ENCODE results near the gene SYT8.
"Not testable (repeated sequence)": the region's sequence is repeated elsewhere in the genome, so short reads cannot be mapped to it uniquely, and the experiment has no call there.

The SYT8 gene

DNA sequence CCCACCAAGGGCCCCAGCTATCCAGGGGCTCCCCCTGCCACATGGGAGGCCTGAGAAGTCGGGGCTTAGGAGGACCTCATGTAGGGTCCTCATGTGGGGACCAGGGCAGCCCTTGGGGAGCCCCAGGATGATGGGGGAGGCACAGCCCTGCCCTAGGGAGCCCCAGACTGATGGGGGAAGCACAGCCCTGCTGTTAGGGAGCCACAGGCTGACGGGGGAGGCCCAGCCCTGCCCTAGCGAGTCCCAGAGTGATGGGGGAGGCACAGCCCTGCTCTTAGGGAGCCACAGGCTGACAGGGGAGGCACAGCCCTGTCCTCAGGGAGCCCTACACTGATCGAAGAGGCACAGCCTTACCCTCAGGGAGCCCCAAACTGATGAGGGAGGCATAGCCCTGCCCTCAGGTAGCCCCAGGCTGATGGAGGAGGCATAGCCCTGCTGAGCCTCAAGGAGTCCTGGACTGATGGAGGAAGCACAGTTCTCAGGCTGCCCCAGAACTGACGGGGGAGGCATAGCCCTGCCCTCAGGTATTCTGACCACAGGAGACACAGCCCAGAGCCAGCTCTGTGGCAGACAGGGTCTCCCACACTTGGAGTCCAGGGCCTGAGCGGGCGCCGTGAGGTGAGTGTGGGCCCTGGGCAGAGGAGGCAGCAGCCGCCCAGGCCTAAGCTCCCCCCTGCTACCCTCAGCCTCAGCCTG is 46.1 kb downstream of the SYT8 start:
- H3K27ac ChIP-seq (ENCODE audit: insufficient read depth, low read depth, low read length, poor library complexity, severe bottlenecking): no peak overlapping the region
- H3K4me3 ChIP-seq (ENCODE audit: insufficient read depth, low read depth, low read length): no peak overlapping the region

DNA sequence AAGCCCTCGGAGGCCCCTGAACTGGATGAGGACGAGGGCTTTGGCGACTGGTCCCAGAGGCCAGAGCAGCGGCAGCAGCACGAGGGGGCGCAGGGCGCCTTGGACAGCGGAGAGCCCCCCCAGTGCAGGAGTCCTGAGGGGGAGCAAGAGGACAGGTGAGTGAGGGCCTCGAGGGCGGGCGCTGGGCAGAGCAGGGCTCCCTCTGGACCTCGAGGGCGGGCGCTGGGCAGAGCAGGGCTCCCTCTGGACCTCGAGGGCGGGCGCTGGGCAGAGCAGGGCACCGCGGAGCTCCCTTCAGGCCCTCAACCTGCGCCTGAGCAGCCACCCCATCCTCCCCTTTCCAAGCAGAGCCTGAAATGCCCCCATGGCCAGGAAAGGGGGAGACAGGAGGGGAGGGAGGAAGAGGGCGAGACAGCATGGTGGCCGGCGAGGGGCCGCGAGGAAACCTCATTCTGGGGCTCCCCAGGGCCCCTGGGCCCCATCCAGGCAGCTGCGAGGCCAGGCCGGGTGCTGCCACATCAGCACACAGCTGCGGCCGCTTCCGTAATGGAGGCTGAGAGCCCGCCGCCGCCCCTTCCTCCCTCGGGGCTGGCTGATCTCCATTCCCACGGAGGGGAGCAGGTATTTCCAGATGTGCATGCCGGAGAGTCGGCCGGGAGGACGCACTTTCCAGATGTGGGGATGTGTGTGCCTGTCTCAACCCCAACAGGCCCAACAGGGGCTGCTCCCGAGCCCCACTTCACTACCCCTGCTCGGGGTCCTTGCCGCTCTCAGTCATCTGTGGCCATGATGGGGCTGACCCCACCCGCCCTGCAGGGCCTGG is 46.9 kb downstream of the SYT8 start:
- Histone ChIP-seq H3K4me3 (ENCODE audit: insufficient read depth, low read depth, low read length) (no peak overlapping the region), H3K36me3 (ENCODE audit: control insufficient read depth, insufficient read depth, low read length) (no peaks in the 10 kb centered on the region), H3K27me3 (ENCODE audit: control insufficient read depth, insufficient read depth, low read length, poor library complexity, severe bottlenecking) (peaks cover 3% of the 10 kb centered on the region), H3K4me1 (ENCODE audit: control insufficient read depth, insufficient read depth, low read length) (no peaks in the 10 kb centered on the region), H3K9me3 (ENCODE audit: control insufficient read depth, low read length) (no peaks in the 10 kb centered on the region), H3K27ac (ENCODE audit: insufficient read depth, low read depth, low read length, poor library complexity, severe bottlenecking) (no peak overlapping the region)
- 91% methylated on average over 42 to 43 of the region's 43 CpGs for WGBS, 2 experiments

More for the DNA sequence above, 46.1 kb downstream of the SYT8 start:
- H3K36me3 ChIP-seq (ENCODE audit: control insufficient read depth, insufficient read depth, low read length): no peaks in the 10 kb centered on the region
- 84 to 86% methylated on average over 9 of the region's 9 CpGs for WGBS, 2 experiments
- H3K4me1 ChIP-seq (ENCODE audit: control insufficient read depth, insufficient read depth, low read length): no peaks in the 10 kb centered on the region
- H3K9me3 ChIP-seq (ENCODE audit: control insufficient read depth, low read length): no peaks in the 10 kb centered on the region
- peaks cover 1% of the 10 kb centered on the region for H3K27me3 ChIP-seq (ENCODE audit: control insufficient read depth, insufficient read depth, low read length, poor library complexity, severe bottlenecking)

- no peaks in the 10 kb centered on the region for H3K9me3 ChIP-seq (ENCODE audit: control insufficient read depth, low read length)
- H3K27ac ChIP-seq (ENCODE audit: insufficient read depth, low read depth, low read length, poor library complexity, severe bottlenecking): no peak overlapping the region
- no peaks in the 10 kb centered on the region for H3K36me3 ChIP-seq (ENCODE audit: control insufficient read depth, insufficient read depth, low read length)
- H3K4me3 ChIP-seq (ENCODE audit: insufficient read depth, low read depth, low read length): no peak overlapping the region
- 40% methylated on average over 23 of the region's 23 CpGs for WGBS, 2 experiments
- H3K27me3 ChIP-seq (ENCODE audit: control insufficient read depth, insufficient read depth, low read length, poor library complexity, severe bottlenecking): peaks cover 3% of the 10 kb centered on the region
- H3K4me1 ChIP-seq (ENCODE audit: control insufficient read depth, insufficient read depth, low read length): no peaks in the 10 kb centered on the region
Measured at GRCh38 chr11:1882265-1883238, 47.8 kb downstream of the SYT8 start.

- WGBS, 2 experiments: 93 to 94% methylated on average over 14 of the region's 14 CpGs
- H3K9me3 ChIP-seq (ENCODE audit: control insufficient read depth, low read length): no peaks in the 10 kb centered on the region
- no peak overlapping the region for H3K27ac ChIP-seq (ENCODE audit: insufficient read depth, low read depth, low read length, poor library complexity, severe bottlenecking)
- peaks cover 3% of the 10 kb centered on the region for H3K27me3 ChIP-seq (ENCODE audit: control insufficient read depth, insufficient read depth, low read length, poor library complexity, severe bottlenecking)
- no peaks in the 10 kb centered on the region for H3K36me3 ChIP-seq (ENCODE audit: control insufficient read depth, insufficient read depth, low read length)
- H3K4me3 ChIP-seq (ENCODE audit: insufficient read depth, low read depth, low read length): no peak overlapping the region
- no peaks in the 10 kb centered on the region for H3K4me1 ChIP-seq (ENCODE audit: control insufficient read depth, insufficient read depth, low read length)
Measured at GRCh38 chr11:1883346-1884302, 48.8 kb downstream of the SYT8 start.

- no peak overlapping the region for H3K27ac ChIP-seq (ENCODE audit: insufficient read depth, low read depth, low read length, poor library complexity, severe bottlenecking)
- no peaks in the 10 kb centered on the region for H3K9me3 ChIP-seq (ENCODE audit: control insufficient read depth, low read length)
- H3K4me3 ChIP-seq (ENCODE audit: insufficient read depth, low read depth, low read length): no peak overlapping the region
- WGBS, 2 experiments: 90 to 92% methylated on average over 5 of the region's 5 CpGs
- no peaks in the 10 kb centered on the region for H3K36me3 ChIP-seq (ENCODE audit: control insufficient read depth, insufficient read depth, low read length)
- no peaks in the 10 kb centered on the region for H3K4me1 ChIP-seq (ENCODE audit: control insufficient read depth, insufficient read depth, low read length)
- peaks cover 3% of the 10 kb centered on the region for H3K27me3 ChIP-seq (ENCODE audit: control insufficient read depth, insufficient read depth, low read length, poor library complexity, severe bottlenecking)
Measured at GRCh38 chr11:1884303-1884700, 49.5 kb downstream of the SYT8 start.

DNA sequence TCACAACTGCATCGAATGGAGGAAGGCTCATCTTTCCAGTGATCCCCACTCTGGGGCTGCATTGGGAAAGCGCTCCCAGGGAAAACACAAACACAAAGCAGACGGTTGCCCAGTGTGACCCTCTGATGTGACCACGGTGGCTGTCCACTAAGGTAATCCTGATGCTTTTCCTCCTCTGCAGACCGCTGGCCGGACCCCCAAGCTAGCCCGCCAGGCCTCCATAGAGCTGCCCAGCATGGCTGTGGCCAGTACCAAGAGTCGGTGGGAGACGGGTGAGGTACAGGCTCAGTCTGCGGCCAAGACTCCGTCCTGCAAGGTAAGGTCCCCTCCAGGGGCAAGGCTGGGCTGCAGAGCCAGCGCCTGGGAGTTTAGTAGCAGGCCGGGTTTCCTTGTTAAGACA is 51.8 kb downstream of the SYT8 start:
- H3K27me3 ChIP-seq (ENCODE audit: control insufficient read depth, insufficient read depth, low read length, poor library complexity, severe bottlenecking); H3K9me3 ChIP-seq (ENCODE audit: control insufficient read depth, low read length); H3K36me3 ChIP-seq (ENCODE audit: control insufficient read depth, insufficient read depth, low read length); H3K4me3 ChIP-seq (ENCODE audit: insufficient read depth, low read depth, low read length); H3K4me1 ChIP-seq (ENCODE audit: control insufficient read depth, insufficient read depth, low read length); H3K27ac ChIP-seq (ENCODE audit: insufficient read depth, low read depth, low read length, poor library complexity, severe bottlenecking): not testable (repeated sequence)
- WGBS, 2 experiments: 89 to 92% methylated on average over 13 of the region's 13 CpGs
